ENCODE results near the gene SOS2.

- no peak for TF ChIP-seq POLR2A (IDR thresholded peaks at IDR 0.05; ENCODE audit: low read length)
- no peak for TF ChIP-seq GATA1 (IDR thresholded peaks at IDR 0.05; ENCODE audit: low read depth, low read length)
Observed at GRCh38 chr14:50088117-50088515, 143.3 kb downstream of the SOS2 start.

Data from erythroblast (primary cell).